HepG2 (cell line): ENCODE measurements around the gene FAF1. TPM values are rescaled to one million over a fixed set of nuclear protein-coding genes. Genes with fewer than 3 reads are reported as not detected.

Source experiments
- ATAC-seq: fragments of 200-7000 bp; cut with Tn5 transposase; 3 replicates; pipeline ENCODE4 v1.9.1; 2020; ENCODE audit warnings: mild to moderate bottlenecking, moderate library complexity
- BruUV-seq: library from RNA; stranded (reverse); fragments of 400-500 nt; replicated peaks from 2 replicates; lab custom pipeline; 2021; lab: Mats Ljungman, UMichigan
- CTCF ChIA-PET: fragments of 300-600 bp; formaldehyde crosslinking; extraction: SDS; loops from one replicate; lab custom pipeline; 2021; ENCODE audit warnings: low total read pairs, inconsistent platforms, low intra/inter-chr PET ratio; lab: Yijun Ruan, JAX
- POLR2A ChIA-PET: fragments of 350-600 bp; sonication (Branson Sonifier 250); formaldehyde crosslinking; loops from one replicate; lab custom pipeline; 2020; ENCODE audit warnings: antibody characterized with exemption, inconsistent platforms; lab: Yijun Ruan, JAX
- DNase-seq: peaks from one replicate; pipeline ENCODE4 v3.0.0-alpha.2; 2015; ENCODE audit warnings: low spot score
- FAIRE-seq: peaks from 3 replicates; lab custom pipeline; 2011; peaks lifted over from hg19 to GRCh38; lab: Jason Lieb, UNC
- H2AFZ ChIP-seq: one replicate; pipeline ENCODE4 v1.6.1; 2011; ENCODE audit warnings: low read length, inconsistent platforms
- H3K27ac ChIP-seq: fragments of 300-600 bp; 3 replicates; pipeline ENCODE4 v1.8.0; 2011; ENCODE audit warnings: mixed run types, mild to moderate bottlenecking, mixed read lengths, low read length, inconsistent platforms; ENCODE audit not compliant: insufficient read depth; ENCODE audit errors: extremely low read length
- H3K27me3 ChIP-seq, 2 experiments: fragments of 200-600 bp in 1 of 2; 2 replicates in 1 of 2; 3 replicates in 1 of 2; pipeline versions ENCODE4 v1.6.0 to v1.8.0; 2011; ENCODE audit warnings: low read length in 2 of 2, mild to moderate bottlenecking in 2 of 2, moderate library complexity in 2 of 2, inconsistent platforms in 1 of 2; ENCODE audit not compliant: insufficient read depth in 2 of 2, control insufficient read depth in 1 of 2
- H3K36me3 ChIP-seq, 2 experiments: fragments of 200-600 bp in 1 of 2; replicated peaks in 1 of 2; 2 replicates in 1 of 2; 3 replicates in 1 of 2; pipeline versions ENCODE4 v1.5.1 to v1.8.0; 2011; ENCODE audit warnings: low read length in 2 of 2, inconsistent platforms in 1 of 2; ENCODE audit not compliant: insufficient read depth in 2 of 2, control insufficient read depth in 1 of 2
- H3K4me1 ChIP-seq: 2 replicates; pipeline ENCODE4 v1.5.1; 2012; ENCODE audit warnings: low read length, inconsistent platforms; ENCODE audit not compliant: insufficient read depth
- H3K4me2 ChIP-seq: 2 replicates; pipeline ENCODE4 v1.6.0; 2011; ENCODE audit warnings: low read depth, low read length, inconsistent platforms
- H3K4me3 ChIP-seq, 3 experiments: fragments of 200-600 bp in 1 of 3; sonication (generic), shearing (Covaris generic) in 1 of 3; replicated peaks in 1 of 3; 2 replicates each; pipeline ENCODE4 v1.5.1; 2011 to 2016; ENCODE audit warnings: low read length in 3 of 3, inconsistent platforms in 2 of 3, low read depth in 2 of 3, mild to moderate bottlenecking in 2 of 3, control low read depth in 1 of 3, mixed read lengths in 1 of 3; ENCODE audit not compliant: insufficient read depth in 1 of 3
- H3K79me2 ChIP-seq: one replicate; pipeline ENCODE4 v1.6.1; 2011; ENCODE audit warnings: low read length, inconsistent platforms; ENCODE audit not compliant: insufficient read depth
- H3K9ac ChIP-seq: 2 replicates; pipeline ENCODE4 v1.6.0; 2011; ENCODE audit warnings: mild to moderate bottlenecking, low read depth, low read length, inconsistent platforms; ENCODE audit not compliant: insufficient read depth
- H3K9me3 ChIP-seq: 2 replicates; pipeline ENCODE4 v1.5.1; 2012; ENCODE audit warnings: mild to moderate bottlenecking, low read length
- H4K20me1 ChIP-seq: 2 replicates; pipeline ENCODE4 v1.6.0; 2011; ENCODE audit warnings: inconsistent platforms, mild to moderate bottlenecking, low read length, moderate library complexity; ENCODE audit not compliant: insufficient read depth
- AFF4 ChIP-seq: sonication (generic); formaldehyde crosslinking; IDR thresholded peaks from 2 replicates; pipeline ENCODE4 v1.4.0; 2020; ENCODE audit warnings: missing genetic modification reagents
- HMG20B ChIP-seq: conservative IDR thresholded peaks from 2 replicates; pipeline ENCODE4 v1.6.1; 2016; ENCODE audit warnings: missing genetic modification reagents, missing compliant biosample characterization
- KIAA2018 ChIP-seq: sonication (generic); formaldehyde crosslinking; IDR thresholded peaks from 2 replicates; pipeline ENCODE4 v1.5.0; 2020; ENCODE audit warnings: mild to moderate bottlenecking, missing genetic modification reagents, borderline replicate concordance
- NR2F1 ChIP-seq, 2 experiments: fragments of 450-650 bp in 1 of 2; formaldehyde crosslinking in 1 of 2; IDR thresholded peaks; 2 replicates each; pipeline versions ENCODE4 v1.5.0 to v1.6.1; 2016 to 2020; ENCODE audit warnings: mild to moderate bottlenecking in 1 of 2, missing compliant biosample characterization in 1 of 2, missing genetic modification reagents in 1 of 2, moderate library complexity in 1 of 2
- POLR2G ChIP-seq: fragments of 200-400 bp; formaldehyde crosslinking; IDR thresholded peaks from 2 replicates; pipeline ENCODE4 v1.6.1; 2018; ENCODE audit warnings: mild to moderate bottlenecking, low read depth, low read length, moderate library complexity
- REXO4 ChIP-seq: sonication (generic); formaldehyde crosslinking; IDR thresholded peaks from 2 replicates; pipeline ENCODE4 v1.8.0; 2022; ENCODE audit warnings: missing genetic modification reagents, mild to moderate bottlenecking, borderline replicate concordance
- SRSF4 ChIP-seq: fragments of 200-400 bp; formaldehyde crosslinking; IDR thresholded peaks from one replicate; pipeline ENCODE4 v1.6.1; 2018; ENCODE audit warnings: mild to moderate bottlenecking, low read depth, low read length, moderate library complexity; ENCODE audit not compliant: poor library complexity, severe bottlenecking
- ZKSCAN1 ChIP-seq: fragments of 150-350 bp; IDR thresholded peaks from 2 replicates; pipeline ENCODE4 v1.6.1; 2014; ENCODE audit warnings: low read length
- ZNF12 ChIP-seq: sonication (generic); formaldehyde crosslinking; IDR thresholded peaks from 2 replicates; pipeline ENCODE4 v1.5.0; 2020; ENCODE audit warnings: missing genetic modification reagents
- ZNF160 ChIP-seq: sonication (generic); formaldehyde crosslinking; IDR thresholded peaks from 2 replicates; pipeline ENCODE4 v1.8.0; 2022; ENCODE audit warnings: mild to moderate bottlenecking, inconsistent platforms, missing genetic modification reagents
- ZNF766 ChIP-seq: sonication (generic); formaldehyde crosslinking; IDR thresholded peaks from 2 replicates; pipeline ENCODE4 v1.5.0; 2020; ENCODE audit warnings: missing genetic modification reagents, borderline replicate concordance
- ZNF768 ChIP-seq: sonication (generic); formaldehyde crosslinking; IDR thresholded peaks from 2 replicates; pipeline ENCODE4 v1.4.0; 2020; ENCODE audit warnings: missing genetic modification reagents
- WGBS: methylation state at CpG from one replicate; pipeline ENCODE4 v1.1.6; 2017; ENCODE audit warnings: low lambda C conversion rate; 5-methylcytosine and 5-hydroxymethylcytosine counted together
- in situ Hi-C: cut with HindIII; loops from 2 replicates; pipeline ENCODE4 v1.10.0; 2017; ENCODE audit warnings: low pct_unique_long_range_greater_than_20kb; ENCODE audit not compliant: extremely low pct_ligation_motif_present
- intact Hi-C: fragments of 100-400 bp; cut with micrococcal nuclease; formaldehyde crosslinking; loops from one replicate; pipeline ENCODE4 v1.10.0; 2022; ENCODE audit not compliant: unreplicated experiment
- polyA plus RNA-seq, 8 experiments: library from polyadenylated mRNA; depleted of rRNA in 3 of 8; stranded (reverse) in 7 of 8; unstranded in 1 of 8; fragments of >200 nt; fragmentation: Illumina TruSeq in 4 of 8; extraction: Trizol in 4 of 8; gene quantifications; 2 replicates each; pipeline versions ENCODE4 v1.2.1 to v1.2.3, GENCODE V29; 2011 to 2016; ENCODE audit warnings: low read depth in 4 of 8, missing spikeins in 1 of 8, mixed read lengths in 1 of 8; ENCODE audit not compliant: insufficient read depth in 1 of 8
- total RNA-seq, 5 experiments: library from RNA; depleted of rRNA; stranded (reverse); fragments of >200 nt; fragmentation: Illumina TruSeq; extraction: Trizol; gene quantifications; 2 replicates each; pipeline ENCODE4 v1.2.3, GENCODE V29; 2016; ENCODE audit warnings: low read depth in 1 of 5

FAF1 gene
- total and polyA plus RNA-seq, 2 of the 13 experiments (the other 11 are each of a cell fraction or from before 2014, with no cell fraction given): 19.4 to 63.3 TPM

- no TSS peak for BruUV-seq
- no peak overlapping the region for H2AFZ ChIP-seq
- peak; percentile 34 for ATAC-seq
- H3K4me2 ChIP-seq: peak overlapping the region; percentile 61
- DNase-seq: no peak
- in situ Hi-C loops: no loop called here
- peaks cover 11% of the 10 kb centered on the region for H3K4me1 ChIP-seq
- no peak overlapping the region for H3K9ac ChIP-seq
- ChIA-PET CTCF (no interaction called here), POLR2A (no interaction called here)
- peak overlapping the region; percentile 21 to 54 (median 41); a peak in 4 of 6 replicates for H3K4me3 ChIP-seq
- no peaks in the 10 kb centered on the region for H3K79me2 ChIP-seq
- H3K36me3 ChIP-seq: no peaks in the 10 kb centered on the region
- peaks cover 14 to 80% of the 10 kb centered on the region in 2 experiments for H3K27me3 ChIP-seq
- no peak for FAIRE-seq
- no peak overlapping the region for H3K27ac ChIP-seq
- H3K9me3 ChIP-seq: no peaks in the 10 kb centered on the region
- intact Hi-C loops: no loop called here
- no peaks in the 10 kb centered on the region for H4K20me1 ChIP-seq
- WGBS: 50% methylated on average over 4 of the region's 64 CpGs
- TF ChIP-seq AFF4: no peak
- no peak for TF ChIP-seq ZKSCAN1
- TF ChIP-seq ZNF766 (CRISPR knock-in tag): no peak
- no peak for TF ChIP-seq ZNF160 (CRISPR knock-in tag)
- peak; percentile 33; the same call in 1 of the 2 replicates for TF ChIP-seq ZNF768 (CRISPR knock-in tag)
- no peak for TF ChIP-seq NR2F1 (CRISPR knock-in tag; IDR thresholded peaks at IDR 0.05)
- TF ChIP-seq REXO4: no peak
- TF ChIP-seq ZNF12 (CRISPR knock-in tag): no peak
- no peak for TF ChIP-seq KIAA2018 (CRISPR knock-in tag)
- no peak for TF ChIP-seq HMG20B (CRISPR knock-in tag)
- no peak for TF ChIP-seq SRSF4
- no peak for TF ChIP-seq POLR2G
These were observed 541.4 kb downstream of the FAF1 start for GRCh38 chr1:50418600-50419109.
